Erythroblast (primary cell): Measurements from ENCODE around the gene NRIP1.
A peak's percentile ranks its signal among the peaks of the same experiment; 100 is the strongest.

ENCODE experiments used
- DNase-seq, 2 experiments: peaks; one replicate each; lab custom pipeline; 2025; lab: John Stamatoyannopoulos, UW
- GATA1 ChIP-seq: IDR thresholded peaks from 2 replicates; pipeline ENCODE4 v1.6.1; 2011; ENCODE audit warnings: low read depth, mild to moderate bottlenecking, control low read depth, low read length, moderate library complexity
- POLR2A ChIP-seq: IDR thresholded peaks from 2 replicates; pipeline ENCODE4 v1.6.1; 2011; ENCODE audit warnings: mild to moderate bottlenecking, low read length

NRIP1 gene

DNA sequence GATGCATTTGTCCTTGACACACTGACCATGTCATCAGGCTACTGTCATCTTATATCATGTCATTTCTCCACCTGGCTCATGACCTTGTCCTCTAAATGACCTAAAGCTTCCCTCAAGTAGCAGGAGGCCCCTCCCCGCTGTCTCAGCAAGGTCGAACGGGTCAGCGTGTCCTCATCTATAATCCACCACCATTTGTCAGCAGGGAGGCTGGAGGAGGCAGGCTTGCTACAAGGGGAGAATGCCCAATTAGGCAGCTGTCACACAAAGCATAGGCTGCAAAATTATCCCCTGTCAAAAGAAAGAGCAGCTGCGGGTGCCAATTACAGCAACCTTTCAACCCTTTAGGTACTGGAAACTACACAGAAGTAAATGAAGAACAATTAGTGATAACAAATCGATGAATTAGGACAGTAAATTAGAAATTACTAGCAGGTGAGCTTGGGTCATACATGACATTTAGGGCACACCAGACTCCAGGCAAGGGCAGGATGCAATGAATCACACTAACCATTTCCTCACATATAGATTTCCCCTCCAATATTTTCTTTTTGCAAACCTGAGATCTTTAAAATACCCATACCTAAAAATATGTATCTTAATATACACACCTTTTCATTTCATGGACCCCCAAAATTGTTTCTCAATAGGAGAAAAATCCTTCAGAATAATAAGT is 61.2 kb downstream of the NRIP1 start:
- DNase-seq = no peak
- no peak for TF ChIP-seq POLR2A
- no peak for TF ChIP-seq GATA1

DNA sequence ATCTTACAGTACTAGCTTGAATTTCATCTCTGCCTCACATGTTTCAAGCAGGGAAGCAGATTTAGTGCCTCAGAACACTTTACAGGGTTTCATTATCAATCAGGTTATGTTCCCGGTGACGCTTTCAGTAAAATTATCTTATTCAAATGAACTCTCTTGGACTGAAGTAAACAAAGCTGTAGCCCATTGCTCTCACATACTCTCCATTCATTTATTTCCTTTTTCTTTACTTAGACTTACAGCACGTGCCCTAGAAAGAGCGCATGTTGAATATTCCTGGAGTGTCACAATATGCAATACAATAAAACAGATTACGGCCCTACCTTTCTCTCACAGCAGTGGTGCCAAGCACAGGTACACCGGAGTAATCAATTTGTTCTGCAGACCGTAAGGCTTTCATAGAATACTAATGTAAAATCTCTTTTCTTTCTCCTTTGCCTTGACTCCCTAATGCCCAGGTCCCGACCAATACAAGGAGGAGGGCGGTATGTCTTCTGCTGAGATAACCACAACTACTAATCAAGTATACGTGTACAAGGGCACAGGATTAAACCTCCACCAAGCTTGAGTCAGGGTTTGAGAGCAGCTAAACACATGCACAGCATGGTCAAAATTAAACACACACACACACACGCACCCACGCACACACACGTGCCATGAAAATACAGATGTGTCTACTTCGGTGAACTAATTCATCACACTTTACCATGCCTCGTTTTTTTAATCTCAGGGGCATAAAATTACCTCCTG is 62.8 kb downstream of the NRIP1 start:
- TF ChIP-seq POLR2A (no peak), GATA1 (no peak)
- DNase-seq = no peak

GRCh38 chr21:15001113-15001512 is 63.7 kb downstream of the NRIP1 start:
- TF ChIP-seq POLR2A = no peak
- no peak for TF ChIP-seq GATA1
- DNase-seq = no peak

DNA sequence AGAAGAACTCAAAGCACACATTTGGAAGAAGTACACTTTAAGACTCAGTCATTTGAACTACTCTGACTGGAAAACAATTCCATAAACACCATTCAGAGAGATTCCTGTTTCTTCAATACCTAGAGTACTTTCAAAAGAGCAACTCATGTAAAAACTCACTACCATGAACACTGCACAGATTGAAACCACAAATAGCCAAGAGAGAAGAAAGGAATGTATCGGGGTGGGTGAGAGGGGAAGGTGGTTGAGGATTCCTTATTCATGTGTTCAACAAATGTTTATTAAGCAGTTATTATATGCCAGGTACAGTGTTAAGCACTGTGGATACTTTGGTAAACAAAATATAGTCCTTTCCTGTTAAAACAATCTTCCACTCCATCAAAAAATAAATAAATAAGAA is 64.7 kb downstream of the NRIP1 start:
- DNase-seq = no peak
- TF ChIP-seq GATA1 (no peak), POLR2A (no peak)

GRCh38 chr21:14998784-14999183 is 66.0 kb downstream of the NRIP1 start:
- TF ChIP-seq POLR2A (no peak), GATA1 (no peak)
- DNase-seq = no peak

DNA sequence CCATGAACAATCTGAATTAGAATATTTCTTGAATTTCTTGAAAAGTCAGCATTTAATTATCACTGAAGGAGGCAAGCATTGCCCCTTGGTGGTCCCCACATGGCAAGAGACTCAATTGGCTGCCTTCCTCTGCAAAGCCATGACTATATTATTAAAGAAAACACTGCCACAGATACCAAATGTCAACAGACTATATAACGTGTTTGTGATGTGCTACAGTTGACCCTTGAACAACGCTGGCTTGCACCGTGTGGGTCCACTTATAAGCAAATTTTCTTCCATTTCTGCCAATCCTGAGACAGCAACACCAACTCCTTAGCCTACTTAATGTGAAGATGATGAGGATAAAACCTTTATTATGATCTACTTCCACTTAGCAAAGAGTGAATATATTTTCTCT is 66.5 kb downstream of the NRIP1 start:
- DNase-seq = no peak
- TF ChIP-seq POLR2A = no peak
- TF ChIP-seq GATA1 = no peak

DNA sequence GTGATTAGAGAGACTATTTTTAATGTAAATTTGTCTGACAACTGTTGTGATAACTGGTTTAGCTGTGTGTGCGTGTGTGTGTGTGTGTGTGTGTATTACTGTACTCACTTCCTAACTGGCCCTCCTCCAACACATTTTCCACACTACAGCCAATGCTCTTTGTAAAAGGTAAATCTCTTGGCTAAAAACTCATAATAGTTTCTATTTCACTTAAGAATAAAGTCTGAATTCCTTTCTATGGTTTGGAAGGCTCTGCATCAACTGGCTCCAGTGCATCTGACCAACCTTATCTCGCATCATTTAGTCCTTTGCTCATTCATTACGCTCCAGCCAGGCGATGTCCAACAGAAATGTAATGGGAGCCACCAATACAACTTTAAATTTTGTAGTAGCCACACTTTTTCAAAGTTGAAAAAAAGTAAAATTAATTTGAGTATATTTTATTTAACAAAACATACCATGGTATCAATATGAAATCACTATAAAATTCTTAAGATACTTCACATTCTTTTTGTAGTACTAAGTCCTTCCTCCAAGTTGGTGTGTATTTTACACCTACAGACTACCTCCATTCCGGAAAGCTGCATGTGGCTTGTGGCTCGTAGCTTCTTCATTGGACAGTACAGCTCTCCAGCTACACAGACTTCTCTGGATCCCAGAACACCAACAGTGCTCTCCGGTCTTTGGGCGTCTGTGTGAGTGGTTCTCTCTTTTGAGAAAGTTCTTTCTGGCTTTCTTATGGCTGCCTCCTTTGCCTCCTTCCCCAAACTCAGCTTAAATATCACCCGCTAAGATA is 68.9 kb downstream of the NRIP1 start:
- no peak for DNase-seq
- TF ChIP-seq GATA1 = no peak
- no peak for TF ChIP-seq POLR2A

DNA sequence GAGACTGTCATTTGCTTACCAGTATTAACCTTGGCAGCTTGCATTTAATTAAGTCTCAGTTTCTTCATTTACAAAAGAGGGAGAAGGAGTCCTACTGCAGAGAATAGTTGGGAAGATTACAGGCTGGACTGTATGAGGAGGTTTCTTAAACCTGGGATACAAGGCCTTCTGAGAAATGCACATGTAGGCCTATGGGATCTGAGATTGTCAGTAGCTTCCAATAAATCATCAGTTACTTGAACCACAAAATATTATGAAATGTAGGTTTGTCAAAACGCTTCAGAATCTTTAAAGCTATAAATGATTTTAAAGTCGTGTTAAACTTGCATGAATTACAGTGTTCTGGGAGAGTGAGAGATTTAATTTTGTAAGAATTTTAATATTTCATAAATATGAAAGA is 69.6 kb downstream of the NRIP1 start:
- TF ChIP-seq GATA1 = no peak
- TF ChIP-seq POLR2A = no peak
- DNase-seq = no peak

DNA sequence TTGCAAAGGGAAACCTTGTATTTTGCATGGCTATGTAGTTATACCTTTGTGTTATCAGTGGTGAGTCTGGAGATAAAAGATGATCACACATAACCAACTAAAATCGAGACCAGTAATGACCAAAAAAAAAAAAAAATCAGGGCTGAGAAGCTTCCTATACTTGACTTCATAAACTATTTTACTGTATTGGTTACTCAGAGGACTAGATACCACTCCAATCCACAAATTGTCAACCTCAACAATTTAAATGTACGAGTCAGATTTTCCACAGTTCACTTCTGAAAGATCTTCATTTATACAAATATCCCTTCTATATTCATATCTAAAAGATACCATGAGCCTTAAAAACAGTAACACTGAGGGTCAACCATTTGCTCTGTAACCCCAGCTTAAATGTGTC is 71.7 kb downstream of the NRIP1 start:
- TF ChIP-seq GATA1 (no peak), POLR2A (no peak)
- DNase-seq = no peak

GRCh38 chr21:14991957-14992356 is 72.8 kb downstream of the NRIP1 start:
- DNase-seq = no peak
- no peak for TF ChIP-seq GATA1
- TF ChIP-seq POLR2A = no peak

- DNase-seq = no peak
- TF ChIP-seq GATA1 (no peak), POLR2A (no peak)
Measured at GRCh38 chr21:14989359-14989758, 75.4 kb downstream of the NRIP1 start.

DNA sequence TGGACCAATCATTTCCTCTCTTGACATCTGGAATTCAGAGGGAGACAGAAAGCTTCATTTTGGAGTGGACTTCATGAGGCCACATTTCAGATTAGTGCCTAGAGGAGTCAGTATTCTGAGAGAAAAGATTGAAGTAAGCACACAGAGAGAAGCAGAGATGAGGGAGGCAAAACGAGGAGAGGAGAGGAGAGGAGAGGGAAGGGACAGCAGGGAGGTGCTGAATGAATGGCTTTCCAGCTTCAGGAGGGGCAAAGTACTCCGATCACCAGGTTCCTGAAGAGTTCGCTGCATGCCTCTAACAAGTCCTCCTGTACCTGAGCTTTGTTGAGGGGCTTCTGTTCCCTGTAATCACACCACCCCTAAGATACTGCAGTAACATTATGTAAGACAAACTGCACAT is 76.0 kb downstream of the NRIP1 start:
- TF ChIP-seq GATA1 (no peak), POLR2A (no peak)
- peak in 1 of 2 experiments; percentile 3 for DNase-seq

- TF ChIP-seq GATA1 (no peak), POLR2A (no peak)
Measured at GRCh38 chr21:14987370-14988170, 77.2 kb downstream of the NRIP1 start.

More at GRCh38 chr21:14987370-14988170, 77.2 kb downstream of the NRIP1 start:
- DNase-seq = no peak
